ENCODE measurements around the gene KIF16B.

Gene KIF16B

GRCh38 chr20:16243470-16243869, 329.8 kb downstream of the KIF16B start:
- Histone ChIP-seq H3K9ac (no peak overlapping the region), H2AFZ (no peak overlapping the region), H3K4me2 (ENCODE audit: low read length) (no peak overlapping the region), H3K27me3 (ENCODE audit: control insufficient read depth, insufficient read depth, low read length) (no peaks in the 10 kb centered on the region), H3K9me3 (ENCODE audit: control insufficient read depth, low read length) (no peaks in the 10 kb centered on the region), H3K27ac (no peak overlapping the region), H3K79me2 (no peaks in the 10 kb centered on the region), H3K36me3 (ENCODE audit: control insufficient read depth, insufficient read depth, low read length) (no peaks in the 10 kb centered on the region), H3K4me3 (ENCODE audit: low read depth, low read length) (no peak overlapping the region), H3K4me1 (no peaks in the 10 kb centered on the region)
- TF ChIP-seq, protein P1, sequence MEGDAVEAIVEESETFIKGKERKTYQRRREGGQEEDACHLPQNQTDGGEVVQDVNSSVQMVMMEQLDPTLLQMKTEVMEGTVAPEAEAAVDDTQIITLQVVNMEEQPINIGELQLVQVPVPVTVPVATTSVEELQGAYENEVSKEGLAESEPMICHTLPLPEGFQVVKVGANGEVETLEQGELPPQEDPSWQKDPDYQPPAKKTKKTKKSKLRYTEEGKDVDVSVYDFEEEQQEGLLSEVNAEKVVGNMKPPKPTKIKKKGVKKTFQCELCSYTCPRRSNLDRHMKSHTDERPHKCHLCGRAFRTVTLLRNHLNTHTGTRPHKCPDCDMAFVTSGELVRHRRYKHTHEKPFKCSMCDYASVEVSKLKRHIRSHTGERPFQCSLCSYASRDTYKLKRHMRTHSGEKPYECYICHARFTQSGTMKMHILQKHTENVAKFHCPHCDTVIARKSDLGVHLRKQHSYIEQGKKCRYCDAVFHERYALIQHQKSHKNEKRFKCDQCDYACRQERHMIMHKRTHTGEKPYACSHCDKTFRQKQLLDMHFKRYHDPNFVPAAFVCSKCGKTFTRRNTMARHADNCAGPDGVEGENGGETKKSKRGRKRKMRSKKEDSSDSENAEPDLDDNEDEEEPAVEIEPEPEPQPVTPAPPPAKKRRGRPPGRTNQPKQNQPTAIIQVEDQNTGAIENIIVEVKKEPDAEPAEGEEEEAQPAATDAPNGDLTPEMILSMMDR (IDR thresholded peaks at IDR 0.05): no peak

DNA sequence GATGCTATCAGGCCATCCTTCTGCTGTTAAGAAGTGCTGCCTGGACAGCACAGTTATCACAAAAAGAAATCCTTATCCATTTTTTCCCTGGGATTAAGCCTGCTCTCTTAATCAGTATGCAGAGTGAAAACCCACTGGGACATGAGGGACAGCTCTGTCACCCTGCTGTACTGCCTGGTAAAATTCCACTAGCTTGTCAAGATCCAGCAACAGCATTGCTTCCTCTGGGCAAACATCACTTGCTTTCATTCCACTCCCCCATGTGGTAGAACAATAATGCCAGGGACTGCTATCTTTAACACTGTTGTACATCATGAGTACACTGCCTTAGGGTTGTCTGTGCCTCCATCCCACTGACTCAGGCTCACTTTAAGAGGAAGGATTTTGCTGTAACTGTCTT, 331.3 kb downstream of the KIF16B start:
- no peaks in the 10 kb centered on the region for H3K9me3 ChIP-seq (ENCODE audit: control insufficient read depth, low read length)
- no peak overlapping the region for H2AFZ ChIP-seq
- no peak overlapping the region for H3K4me2 ChIP-seq (ENCODE audit: low read length)
- H3K27me3 ChIP-seq (ENCODE audit: control insufficient read depth, insufficient read depth, low read length): no peaks in the 10 kb centered on the region
- H3K4me3 ChIP-seq (ENCODE audit: low read depth, low read length): no peak overlapping the region
- no peaks in the 10 kb centered on the region for H3K79me2 ChIP-seq
- H3K9ac ChIP-seq: no peak overlapping the region
- H3K36me3 ChIP-seq (ENCODE audit: control insufficient read depth, insufficient read depth, low read length): no peaks in the 10 kb centered on the region
- no peak overlapping the region for H3K27ac ChIP-seq
- no peaks in the 10 kb centered on the region for H3K4me1 ChIP-seq
- TF ChIP-seq, protein P1 (IDR thresholded peaks at IDR 0.05): no peak

DNA sequence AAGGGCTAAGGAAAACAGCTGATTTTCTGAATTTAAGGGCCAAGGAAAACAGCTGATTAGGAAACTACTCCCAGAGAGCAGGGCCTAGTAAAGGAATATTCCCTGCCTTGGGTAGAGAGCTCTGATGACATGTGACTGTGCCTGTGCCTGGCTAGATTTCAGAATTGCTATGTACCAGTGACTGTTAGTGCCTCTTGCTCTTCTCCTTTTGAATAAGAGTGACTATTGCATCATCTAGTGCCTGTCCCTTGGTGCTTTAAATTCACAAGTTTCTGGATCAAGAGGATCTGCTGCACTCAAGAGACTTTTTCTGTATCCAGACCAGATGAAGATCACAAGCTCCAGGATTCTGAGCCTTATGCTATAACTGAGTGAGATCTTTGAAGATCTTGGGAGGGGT, 332.9 kb downstream of the KIF16B start:
- Histone ChIP-seq H3K9me3 (ENCODE audit: control insufficient read depth, low read length) (no peaks in the 10 kb centered on the region), H3K79me2 (no peaks in the 10 kb centered on the region), H3K27me3 (ENCODE audit: control insufficient read depth, insufficient read depth, low read length) (no peaks in the 10 kb centered on the region), H3K9ac (no peak overlapping the region), H3K4me3 (ENCODE audit: low read depth, low read length) (no peak overlapping the region), H3K4me2 (ENCODE audit: low read length) (no peak overlapping the region), H3K4me1 (no peaks in the 10 kb centered on the region), H3K27ac (no peak overlapping the region), H2AFZ (no peak overlapping the region), H3K36me3 (ENCODE audit: control insufficient read depth, insufficient read depth, low read length) (no peaks in the 10 kb centered on the region)
- TF ChIP-seq, protein P1 (IDR thresholded peaks at IDR 0.05): no peak

GRCh38 chr20:16236589-16237241, 336.5 kb downstream of the KIF16B start:
- Histone ChIP-seq H3K4me1 (no peaks in the 10 kb centered on the region), H3K9me3 (ENCODE audit: control insufficient read depth, low read length) (no peaks in the 10 kb centered on the region), H3K9ac (no peak overlapping the region), H3K4me3 (ENCODE audit: low read depth, low read length) (no peak overlapping the region), H3K27ac (no peak overlapping the region), H3K79me2 (no peaks in the 10 kb centered on the region), H3K4me2 (ENCODE audit: low read length) (no peak overlapping the region), H2AFZ (no peak overlapping the region), H3K36me3 (ENCODE audit: control insufficient read depth, insufficient read depth, low read length) (no peaks in the 10 kb centered on the region), H3K27me3 (ENCODE audit: control insufficient read depth, insufficient read depth, low read length) (no peaks in the 10 kb centered on the region)
- TF ChIP-seq, protein P1 (IDR thresholded peaks at IDR 0.05): no peak

DNA sequence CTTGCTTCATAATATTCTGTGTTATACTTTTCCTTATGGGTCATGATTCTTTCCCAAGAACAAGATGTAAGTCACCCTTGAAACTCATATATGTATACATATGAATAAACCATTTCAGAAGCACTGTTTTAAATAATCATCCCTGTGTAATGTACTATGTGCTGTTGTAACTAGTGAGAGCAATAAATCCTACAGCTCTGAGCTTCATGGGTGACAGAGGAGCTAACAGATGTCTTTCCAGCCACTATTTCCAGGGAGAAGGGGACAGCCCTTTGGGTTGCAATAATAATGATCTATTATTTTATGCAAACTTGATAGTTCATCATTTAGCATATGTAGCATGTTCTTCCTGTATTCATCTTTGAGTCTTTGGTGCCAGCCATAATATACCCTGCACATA, 342.8 kb downstream of the KIF16B start:
- Histone ChIP-seq H3K27me3 (ENCODE audit: control insufficient read depth, insufficient read depth, low read length) (no peaks in the 10 kb centered on the region), H3K9ac (no peak overlapping the region), H3K4me1 (no peaks in the 10 kb centered on the region), H3K27ac (no peak overlapping the region), H3K4me2 (ENCODE audit: low read length) (no peak overlapping the region), H3K36me3 (ENCODE audit: control insufficient read depth, insufficient read depth, low read length) (no peaks in the 10 kb centered on the region), H3K4me3 (ENCODE audit: low read depth, low read length) (no peak overlapping the region), H3K9me3 (ENCODE audit: control insufficient read depth, low read length) (no peaks in the 10 kb centered on the region), H2AFZ (no peak overlapping the region), H3K79me2 (no peaks in the 10 kb centered on the region)
- TF ChIP-seq, protein P1 (IDR thresholded peaks at IDR 0.05): no peak

Data from parathyroid adenoma (tissue), 2 donors.